HepG2 (cell line): ENCODE results near the gene ARHGEF16. TPM values are rescaled to one million over a fixed set of nuclear protein-coding genes. Genes with fewer than 3 reads are reported as not detected.

Source experiments
- ATM ChIP-seq: fragments of 450-650 bp; IDR thresholded peaks from 2 replicates; pipeline ENCODE4 v1.7.1; 2017; ENCODE audit warnings: mild to moderate bottlenecking, borderline replicate concordance
- GATAD2A ChIP-seq: IDR thresholded peaks from 2 replicates; pipeline ENCODE4 v1.6.1; 2016
- SKI ChIP-seq: fragments of 450-650 bp; IDR thresholded peaks from one replicate; pipeline ENCODE4 v1.6.1; 2018; ENCODE audit warnings: mild to moderate bottlenecking; ENCODE audit not compliant: partially characterized antibody
- ZNF160 ChIP-seq: sonication (generic); formaldehyde crosslinking; IDR thresholded peaks from 2 replicates; pipeline ENCODE4 v1.8.0; 2022; ENCODE audit warnings: mild to moderate bottlenecking, inconsistent platforms, missing genetic modification reagents
- ZNF446 ChIP-seq: sonication (generic); formaldehyde crosslinking; IDR thresholded peaks from 2 replicates; pipeline ENCODE4 v1.5.0; 2020; ENCODE audit warnings: mild to moderate bottlenecking, missing genetic modification reagents
- ZNF556 ChIP-seq: sonication (generic); formaldehyde crosslinking; IDR thresholded peaks from 2 replicates; pipeline ENCODE4 v1.4.0; 2020; ENCODE audit warnings: mild to moderate bottlenecking, missing genetic modification reagents, borderline replicate concordance
- ZNF563 ChIP-seq: sonication (generic); formaldehyde crosslinking; IDR thresholded peaks from 2 replicates; pipeline ENCODE4 v1.8.0; 2022; ENCODE audit warnings: mild to moderate bottlenecking, moderate library complexity, missing genetic modification reagents
- polyA plus RNA-seq, 8 experiments: library from polyadenylated mRNA; depleted of rRNA in 3 of 8; stranded (reverse) in 7 of 8; unstranded in 1 of 8; fragments of >200 nt; fragmentation: Illumina TruSeq in 4 of 8; extraction: Trizol in 4 of 8; gene quantifications; 2 replicates each; pipeline versions ENCODE4 v1.2.1 to v1.2.3, GENCODE V29; 2011 to 2016; ENCODE audit warnings: low read depth in 4 of 8, missing spikeins in 1 of 8, mixed read lengths in 1 of 8; ENCODE audit not compliant: insufficient read depth in 1 of 8
- total RNA-seq, 5 experiments: library from RNA; depleted of rRNA; stranded (reverse); fragments of >200 nt; fragmentation: Illumina TruSeq; extraction: Trizol; gene quantifications; 2 replicates each; pipeline ENCODE4 v1.2.3, GENCODE V29; 2016; ENCODE audit warnings: low read depth in 1 of 5
- TF ChIP-seq, protein P1 (sequence below): sonication (generic); formaldehyde crosslinking; IDR thresholded peaks from 2 replicates; pipeline ENCODE4 v1.8.0; 2022; ENCODE audit warnings: low read depth, missing genetic modification reagents
- TF ChIP-seq, protein P2 (sequence below): IDR thresholded peaks from 2 replicates; pipeline ENCODE4 v1.6.1; 2018; ENCODE audit warnings: missing genetic modification reagents
- TF ChIP-seq, protein P3 (sequence below): sonication (generic); IDR thresholded peaks from 2 replicates; pipeline ENCODE4 v1.6.1; 2016; ENCODE audit warnings: low read depth, borderline replicate concordance
- TF ChIP-seq, protein P4 (sequence below): sonication (generic); formaldehyde crosslinking; IDR thresholded peaks from 2 replicates; pipeline ENCODE4 v1.4.0; 2020; ENCODE audit warnings: mild to moderate bottlenecking, missing genetic modification reagents
- TF ChIP-seq, protein P5 (sequence below): sonication (generic); formaldehyde crosslinking; IDR thresholded peaks from 2 replicates; pipeline ENCODE4 v1.5.0; 2020; ENCODE audit warnings: missing genetic modification reagents
- TF ChIP-seq, protein P6 (sequence below): sonication (generic); formaldehyde crosslinking; IDR thresholded peaks from 2 replicates; pipeline ENCODE4 v1.5.1; 2020; ENCODE audit warnings: missing genetic modification reagents, mild to moderate bottlenecking, borderline replicate concordance
- TF ChIP-seq, protein P7 (sequence below): IDR thresholded peaks from 2 replicates; pipeline ENCODE4 v1.6.1; 2016; ENCODE audit warnings: mild to moderate bottlenecking, missing biosample characterization, missing genetic modification reagents
- TF ChIP-seq, protein P8 (sequence below): sonication (generic); formaldehyde crosslinking; IDR thresholded peaks from 2 replicates; pipeline ENCODE4 v1.4.0; 2020; ENCODE audit warnings: mild to moderate bottlenecking, missing genetic modification reagents

Gene ARHGEF16
- total and polyA plus RNA-seq, 2 of the 13 experiments (the other 11 are each of a cell fraction or from before 2014, with no cell fraction given) = 20.3 to 39.9 TPM

DNA sequence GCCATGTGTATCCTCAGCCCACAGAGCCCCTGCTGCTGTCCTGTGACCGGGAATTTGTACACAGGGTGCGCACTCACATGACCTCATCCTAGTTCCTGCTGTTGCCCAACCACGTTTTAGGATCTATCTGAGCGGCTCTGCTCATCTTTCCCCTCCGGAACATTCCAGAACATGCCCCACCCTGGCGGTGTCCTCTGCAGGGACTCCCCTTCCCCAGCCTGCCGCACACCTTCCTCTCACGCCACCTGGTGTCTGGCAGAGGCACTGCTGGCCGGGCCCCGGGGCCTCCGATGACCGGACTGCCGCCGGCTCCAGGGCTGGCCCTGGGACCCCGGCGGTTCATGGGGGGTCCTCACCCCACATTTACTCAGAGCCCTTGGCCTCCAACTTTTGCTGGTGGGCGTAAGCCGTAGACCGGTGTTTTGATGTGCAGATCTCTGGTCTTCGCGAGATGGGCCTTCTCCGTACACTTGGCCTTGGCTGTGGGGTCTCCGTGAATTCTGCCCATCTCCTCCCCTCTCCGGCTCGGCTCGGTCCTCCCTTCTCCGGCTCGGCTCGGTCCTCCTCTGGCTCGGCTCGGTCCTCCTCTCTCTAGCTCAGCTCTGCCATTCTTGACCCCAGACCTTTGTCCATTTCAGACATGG is 29.5 kb downstream of the ARHGEF16 start (continued):
- TF ChIP-seq, protein P1, sequence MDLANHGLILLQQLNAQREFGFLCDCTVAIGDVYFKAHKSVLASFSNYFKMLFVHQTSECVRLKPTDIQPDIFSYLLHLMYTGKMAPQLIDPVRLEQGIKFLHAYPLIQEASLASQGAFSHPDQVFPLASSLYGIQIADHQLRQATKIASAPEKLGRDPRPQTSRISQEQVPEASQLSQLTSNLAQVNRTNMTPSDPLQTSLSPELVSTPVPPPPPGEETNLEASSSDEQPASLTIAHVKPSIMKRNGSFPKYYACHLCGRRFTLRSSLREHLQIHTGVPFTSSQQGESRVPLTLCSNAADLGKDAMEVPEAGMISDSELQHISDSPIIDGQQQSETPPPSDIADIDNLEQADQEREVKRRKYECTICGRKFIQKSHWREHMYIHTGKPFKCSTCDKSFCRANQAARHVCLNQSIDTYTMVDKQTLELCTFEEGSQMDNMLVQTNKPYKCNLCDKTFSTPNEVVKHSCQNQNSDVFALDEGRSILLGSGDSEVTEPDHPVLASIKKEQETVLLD = no peak
- TF ChIP-seq, protein P2, sequence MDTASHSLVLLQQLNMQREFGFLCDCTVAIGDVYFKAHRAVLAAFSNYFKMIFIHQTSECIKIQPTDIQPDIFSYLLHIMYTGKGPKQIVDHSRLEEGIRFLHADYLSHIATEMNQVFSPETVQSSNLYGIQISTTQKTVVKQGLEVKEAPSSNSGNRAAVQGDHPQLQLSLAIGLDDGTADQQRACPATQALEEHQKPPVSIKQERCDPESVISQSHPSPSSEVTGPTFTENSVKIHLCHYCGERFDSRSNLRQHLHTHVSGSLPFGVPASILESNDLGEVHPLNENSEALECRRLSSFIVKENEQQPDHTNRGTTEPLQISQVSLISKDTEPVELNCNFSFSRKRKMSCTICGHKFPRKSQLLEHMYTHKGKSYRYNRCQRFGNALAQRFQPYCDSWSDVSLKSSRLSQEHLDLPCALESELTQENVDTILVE = no peak
- TF ChIP-seq, protein P3, sequence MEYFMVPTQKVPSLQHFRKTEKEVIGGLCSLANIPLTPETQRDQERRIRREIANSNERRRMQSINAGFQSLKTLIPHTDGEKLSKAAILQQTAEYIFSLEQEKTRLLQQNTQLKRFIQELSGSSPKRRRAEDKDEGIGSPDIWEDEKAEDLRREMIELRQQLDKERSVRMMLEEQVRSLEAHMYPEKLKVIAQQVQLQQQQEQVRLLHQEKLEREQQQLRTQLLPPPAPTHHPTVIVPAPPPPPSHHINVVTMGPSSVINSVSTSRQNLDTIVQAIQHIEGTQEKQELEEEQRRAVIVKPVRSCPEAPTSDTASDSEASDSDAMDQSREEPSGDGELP = no peak
- TF ChIP-seq SKI (no peak), ZNF446 (CRISPR knock-in tag) (no peak), GATAD2A (CRISPR knock-in tag) (peak; percentile 31; the same call in 1 of the 2 replicates), ZNF556 (CRISPR knock-in tag) (no peak), ATM (no peak), ZNF563 (no peak), ZNF160 (CRISPR knock-in tag) (no peak)
- TF ChIP-seq, protein P4, sequence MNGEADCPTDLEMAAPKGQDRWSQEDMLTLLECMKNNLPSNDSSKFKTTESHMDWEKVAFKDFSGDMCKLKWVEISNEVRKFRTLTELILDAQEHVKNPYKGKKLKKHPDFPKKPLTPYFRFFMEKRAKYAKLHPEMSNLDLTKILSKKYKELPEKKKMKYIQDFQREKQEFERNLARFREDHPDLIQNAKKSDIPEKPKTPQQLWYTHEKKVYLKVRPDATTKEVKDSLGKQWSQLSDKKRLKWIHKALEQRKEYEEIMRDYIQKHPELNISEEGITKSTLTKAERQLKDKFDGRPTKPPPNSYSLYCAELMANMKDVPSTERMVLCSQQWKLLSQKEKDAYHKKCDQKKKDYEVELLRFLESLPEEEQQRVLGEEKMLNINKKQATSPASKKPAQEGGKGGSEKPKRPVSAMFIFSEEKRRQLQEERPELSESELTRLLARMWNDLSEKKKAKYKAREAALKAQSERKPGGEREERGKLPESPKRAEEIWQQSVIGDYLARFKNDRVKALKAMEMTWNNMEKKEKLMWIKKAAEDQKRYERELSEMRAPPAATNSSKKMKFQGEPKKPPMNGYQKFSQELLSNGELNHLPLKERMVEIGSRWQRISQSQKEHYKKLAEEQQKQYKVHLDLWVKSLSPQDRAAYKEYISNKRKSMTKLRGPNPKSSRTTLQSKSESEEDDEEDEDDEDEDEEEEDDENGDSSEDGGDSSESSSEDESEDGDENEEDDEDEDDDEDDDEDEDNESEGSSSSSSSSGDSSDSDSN (CRISPR knock-in tag) = peak; percentile 45; the same call in 1 of the 2 replicates
- TF ChIP-seq, protein P5, sequence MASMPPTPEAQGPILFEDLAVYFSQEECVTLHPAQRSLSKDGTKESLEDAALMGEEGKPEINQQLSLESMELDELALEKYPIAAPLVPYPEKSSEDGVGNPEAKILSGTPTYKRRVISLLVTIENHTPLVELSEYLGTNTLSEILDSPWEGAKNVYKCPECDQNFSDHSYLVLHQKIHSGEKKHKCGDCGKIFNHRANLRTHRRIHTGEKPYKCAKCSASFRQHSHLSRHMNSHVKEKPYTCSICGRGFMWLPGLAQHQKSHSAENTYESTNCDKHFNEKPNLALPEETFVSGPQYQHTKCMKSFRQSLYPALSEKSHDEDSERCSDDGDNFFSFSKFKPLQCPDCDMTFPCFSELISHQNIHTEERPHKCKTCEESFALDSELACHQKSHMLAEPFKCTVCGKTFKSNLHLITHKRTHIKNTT (CRISPR knock-in tag) = 0 out of 2 replicates have a peak, but pooled peaks have one; percentile 40
- TF ChIP-seq, protein P6, sequence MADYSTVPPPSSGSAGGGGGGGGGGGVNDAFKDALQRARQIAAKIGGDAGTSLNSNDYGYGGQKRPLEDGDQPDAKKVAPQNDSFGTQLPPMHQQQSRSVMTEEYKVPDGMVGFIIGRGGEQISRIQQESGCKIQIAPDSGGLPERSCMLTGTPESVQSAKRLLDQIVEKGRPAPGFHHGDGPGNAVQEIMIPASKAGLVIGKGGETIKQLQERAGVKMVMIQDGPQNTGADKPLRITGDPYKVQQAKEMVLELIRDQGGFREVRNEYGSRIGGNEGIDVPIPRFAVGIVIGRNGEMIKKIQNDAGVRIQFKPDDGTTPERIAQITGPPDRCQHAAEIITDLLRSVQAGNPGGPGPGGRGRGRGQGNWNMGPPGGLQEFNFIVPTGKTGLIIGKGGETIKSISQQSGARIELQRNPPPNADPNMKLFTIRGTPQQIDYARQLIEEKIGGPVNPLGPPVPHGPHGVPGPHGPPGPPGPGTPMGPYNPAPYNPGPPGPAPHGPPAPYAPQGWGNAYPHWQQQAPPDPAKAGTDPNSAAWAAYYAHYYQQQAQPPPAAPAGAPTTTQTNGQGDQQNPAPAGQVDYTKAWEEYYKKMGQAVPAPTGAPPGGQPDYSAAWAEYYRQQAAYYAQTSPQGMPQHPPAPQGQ (CRISPR knock-in tag) = no peak
- TF ChIP-seq, protein P7, sequence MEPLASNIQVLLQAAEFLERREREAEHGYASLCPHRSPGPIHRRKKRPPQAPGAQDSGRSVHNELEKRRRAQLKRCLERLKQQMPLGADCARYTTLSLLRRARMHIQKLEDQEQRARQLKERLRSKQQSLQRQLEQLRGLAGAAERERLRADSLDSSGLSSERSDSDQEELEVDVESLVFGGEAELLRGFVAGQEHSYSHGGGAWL (CRISPR knock-in tag) = no peak
- TF ChIP-seq, protein P8, sequence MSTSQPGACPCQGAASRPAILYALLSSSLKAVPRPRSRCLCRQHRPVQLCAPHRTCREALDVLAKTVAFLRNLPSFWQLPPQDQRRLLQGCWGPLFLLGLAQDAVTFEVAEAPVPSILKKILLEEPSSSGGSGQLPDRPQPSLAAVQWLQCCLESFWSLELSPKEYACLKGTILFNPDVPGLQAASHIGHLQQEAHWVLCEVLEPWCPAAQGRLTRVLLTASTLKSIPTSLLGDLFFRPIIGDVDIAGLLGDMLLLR (CRISPR knock-in tag) = no peak
